Forelimb muscle (tissue), 1 donor: ENCODE measurements around the gene TPST2. TPM values are rescaled to one million over a fixed set of nuclear protein-coding genes. Genes with fewer than 3 reads are reported as not detected.
A peak's percentile ranks its signal among the peaks of the same experiment; 100 is the strongest.

Source experiments
- DNase-seq: peaks from one replicate; pipeline ENCODE4 v3.0.0-alpha.2; 2013; ENCODE audit warnings: low read depth
- polyA plus RNA-seq: library from polyadenylated mRNA; unstranded; fragments of 120-200 nt; gene quantifications from one replicate; pipeline ENCODE4 v1.2.1, GENCODE V29; 2013; ENCODE audit not compliant: insufficient read length

TPST2 gene
- polyA plus RNA-seq, 1 donor: 6.7 TPM

GRCh38 chr22:26496456-26496855 lies 93.5 kb downstream of the TPST2 start:
- DNase-seq: no peak

GRCh38 chr22:26494506-26494905 lies 95.4 kb downstream of the TPST2 start:
- no peak for DNase-seq

GRCh38 chr22:26492220-26492619 lies 97.7 kb downstream of the TPST2 start:
- no peak for DNase-seq

- no peak for DNase-seq
Observed at GRCh38 chr22:26489447-26490036, 100.4 kb downstream of the TPST2 start.

GRCh38 chr22:26487996-26488395 lies 101.9 kb downstream of the TPST2 start:
- DNase-seq: no peak

GRCh38 chr22:26486394-26486793 lies 103.5 kb downstream of the TPST2 start:
- no peak for DNase-seq

GRCh38 chr22:26485806-26486390 lies 104.0 kb downstream of the TPST2 start:
- no peak for DNase-seq

GRCh38 chr22:26485013-26485412 lies 104.9 kb downstream of the TPST2 start:
- DNase-seq: no peak

- DNase-seq: no peak
Observed at GRCh38 chr22:26484360-26484706, 105.6 kb downstream of the TPST2 start.

- peak; percentile 75 for DNase-seq
Observed at GRCh38 chr22:26483439-26484359, 106.2 kb downstream of the TPST2 start, which contains the start of the genes HPS4 and SRRD. Gene HPS4 (minus strand): TSS chr22:26483783. CDS start chr22:26481762, 2,021 bp downstream. Gene SRRD (plus strand): TSS chr22:26483877. CDS start chr22:26483891, 14 bp downstream.

GRCh38 chr22:26483043-26483438 lies 106.9 kb downstream of the TPST2 start:
- DNase-seq: no peak

GRCh38 chr22:26482161-26482560 lies 107.8 kb downstream of the TPST2 start:
- DNase-seq: no peak

- no peak for DNase-seq
Observed at GRCh38 chr22:26481694-26482093, 108.2 kb downstream of the TPST2 start.

- no peak for DNase-seq
Observed at GRCh38 chr22:26481112-26481693, 108.7 kb downstream of the TPST2 start.

GRCh38 chr22:26480611-26480932 lies 109.4 kb downstream of the TPST2 start:
- no peak for DNase-seq

- DNase-seq: no peak
Observed at GRCh38 chr22:26479792-26480610, 109.9 kb downstream of the TPST2 start.

GRCh38 chr22:26479043-26479791 lies 110.7 kb downstream of the TPST2 start:
- DNase-seq: no peak

- DNase-seq: no peak
Observed at GRCh38 chr22:26477341-26477731, 112.6 kb downstream of the TPST2 start.

- no peak for DNase-seq
Observed at GRCh38 chr22:26476705-26477340, 113.1 kb downstream of the TPST2 start.

GRCh38 chr22:26474682-26475081 lies 115.2 kb downstream of the TPST2 start:
- DNase-seq: no peak
